B cell (primary cell): ENCODE results near the gene RIMS3. TPM values are rescaled to one million over a fixed set of nuclear protein-coding genes. Genes with fewer than 3 reads are reported as not detected.

ENCODE experiments used
- ATAC-seq: fragments of 200-7000 bp; cut with Tn5 transposase; one replicate; pipeline ENCODE4 v1.10.0; 2021; ENCODE audit warnings: low read depth, mild to moderate bottlenecking, moderate number of reproducible peaks, moderate library complexity
- CTCF ChIA-PET: fragments of 350-600 bp; sonication (Branson Sonifier 250); formaldehyde crosslinking; loops from one replicate; lab custom pipeline; 2021; ENCODE audit warnings: antibody characterized with exemption, inconsistent platforms; lab: Charles Lee
- POLR2A ChIA-PET: fragments of 350-600 bp; sonication (Branson Sonifier 250); formaldehyde crosslinking; loops from one replicate; lab custom pipeline; 2021; ENCODE audit warnings: antibody characterized with exemption; lab: Charles Lee
- DNase-seq: peaks from one replicate; pipeline ENCODE4 v3.0.0; 2013
- H2AFZ ChIP-seq: 2 replicates; pipeline ENCODE4 v1.6.1; 2012; ENCODE audit warnings: mild to moderate bottlenecking, low read depth, low read length; ENCODE audit not compliant: insufficient read depth, poor library complexity, severe bottlenecking
- H3K27ac ChIP-seq, 2 donors: 1 replicate in 1 of 2; 2 replicates in 1 of 2; pipeline ENCODE4 v1.5.1; 2012 to 2013; ENCODE audit warnings: low read length in 2 of 2, mild to moderate bottlenecking in 2 of 2, moderate library complexity in 1 of 2
- H3K27me3 ChIP-seq, 4 experiments: fragments of 200-600 bp in 1 of 4; sonication (generic) in 1 of 4; replicated peaks in 1 of 4; 1 replicate in 2 of 4; 2 replicates in 2 of 4; pipeline versions ENCODE4 v1.6.1 to v1.7.0; 2013 to 2016; ENCODE audit warnings: low read length in 3 of 4, mild to moderate bottlenecking in 2 of 4, mixed read lengths in 1 of 4, moderate library complexity in 1 of 4; ENCODE audit not compliant: insufficient read depth in 4 of 4, control insufficient read depth in 3 of 4; ENCODE audit errors: control extremely low read depth in 1 of 4
- H3K36me3 ChIP-seq, 2 experiments: replicated peaks in 1 of 2; 1 replicate in 1 of 2; 2 replicates in 1 of 2; pipeline versions ENCODE4 v1.6.1 to v1.7.1; 2013; ENCODE audit warnings: low read length in 1 of 2; ENCODE audit not compliant: insufficient read depth in 2 of 2, control insufficient read depth in 1 of 2; ENCODE audit errors: control extremely low read depth in 1 of 2, extremely low read depth in 1 of 2
- H3K4me1 ChIP-seq, 2 donors: fragments of 200-600 bp in 1 of 2; sonication (generic) in 1 of 2; 1 replicate in 1 of 2; 2 replicates in 1 of 2; pipeline versions ENCODE4 v1.5.1 to v1.6.1; 2013 to 2017; ENCODE audit warnings: low read length in 2 of 2; ENCODE audit not compliant: control insufficient read depth in 2 of 2, insufficient read depth in 2 of 2
- H3K4me2 ChIP-seq: replicated peaks from 2 replicates; pipeline ENCODE3; 2012; ENCODE audit warnings: mild to moderate bottlenecking, low read depth, low read length; ENCODE audit not compliant: poor library complexity, severe bottlenecking
- H3K4me3 ChIP-seq, 5 experiments: fragments of 200-600 bp in 1 of 5; sonication (generic) in 1 of 5; 1 replicate in 3 of 5; 2 replicates in 2 of 5; pipeline versions ENCODE4 v1.5.1 to v1.7.0; 2011 to 2016; ENCODE audit warnings: low read length in 4 of 5, mild to moderate bottlenecking in 4 of 5, low read depth in 2 of 5, control low read depth in 1 of 5, moderate library complexity in 1 of 5; ENCODE audit not compliant: insufficient read depth in 1 of 5; ENCODE audit errors: control extremely low read depth in 1 of 5, extremely low read depth in 1 of 5
- H3K79me2 ChIP-seq: fragments of 200-600 bp; sonication (generic); one replicate; pipeline ENCODE4 v1.6.0; 2016; ENCODE audit warnings: low read length; ENCODE audit not compliant: control insufficient read depth, insufficient read depth
- H3K9ac ChIP-seq: fragments of 200-600 bp; sonication (generic); 2 replicates; pipeline ENCODE4 v1.6.1; 2017; ENCODE audit warnings: mild to moderate bottlenecking, low read length, moderate library complexity
- H3K9me3 ChIP-seq, 3 donors: one replicate each; pipeline versions ENCODE4 v1.6.1 to v1.7.1; 2013; ENCODE audit warnings: low read length in 2 of 3; ENCODE audit not compliant: control insufficient read depth in 2 of 3, insufficient read depth in 1 of 3; ENCODE audit errors: control extremely low read depth in 1 of 3
- H4K20me1 ChIP-seq: 2 replicates; pipeline ENCODE4 v1.6.0; 2012; ENCODE audit warnings: mild to moderate bottlenecking, low read length; ENCODE audit not compliant: insufficient read depth, control insufficient read depth, poor library complexity, severe bottlenecking
- H3K27ac Mint-ChIP-seq: one replicate; pipeline ENCODE4 v1.8.0; 2021; ENCODE audit warnings: mixed read lengths
- H3K27me3 Mint-ChIP-seq: one replicate; pipeline ENCODE4 v1.8.0; 2021; ENCODE audit warnings: mixed read lengths
- H3K4me1 Mint-ChIP-seq: one replicate; pipeline ENCODE4 v1.8.0; 2021; ENCODE audit warnings: mixed read lengths
- H3K4me3 Mint-ChIP-seq: one replicate; pipeline ENCODE4 v1.8.0; 2021; ENCODE audit warnings: mixed read lengths
- H3K9me3 Mint-ChIP-seq: one replicate; pipeline ENCODE4 v1.8.0; 2022; ENCODE audit warnings: mixed read lengths; ENCODE audit not compliant: insufficient read depth
- CTCF ChIP-seq: fragments of 200-600 bp; IDR thresholded peaks from one replicate; pipeline ENCODE4 v1.8.0; 2022; ENCODE audit warnings: antibody characterized with exemption, mild to moderate bottlenecking
- EZH2 ChIP-seq: IDR thresholded peaks from 2 replicates; pipeline ENCODE4 v1.6.1; 2012; ENCODE audit warnings: borderline replicate concordance, low read depth, mild to moderate bottlenecking, moderate library complexity, low read length; ENCODE audit not compliant: insufficient read depth, poor library complexity, severe bottlenecking
- WGBS: methylation state at CpG from one replicate; pipeline ENCODE4 v1.1.5; 2013; ENCODE audit warnings: missing lambda C conversion rate; ENCODE audit not compliant: insufficient coverage; 5-methylcytosine and 5-hydroxymethylcytosine counted together
- intact Hi-C: fragments of 100-400 bp; cut with micrococcal nuclease; formaldehyde crosslinking; loops from one replicate; pipeline ENCODE4 v1.10.0; 2022
- polyA plus RNA-seq: library from polyadenylated mRNA; depleted of rRNA; stranded (reverse); fragments of >200 nt; gene quantifications from 2 replicates; pipeline ENCODE4 v1.2.3, GENCODE V29; 2012
- total RNA-seq, 2 donors: library from RNA; stranded (reverse); fragments of 120-200 nt in 1 of 2; gene quantifications; 1 replicate in 1 of 2; 2 replicates in 1 of 2; pipeline versions ENCODE4 v1.2.3 to v1.2.4, GENCODE V29; 2013 to 2022

The RIMS3 gene
- total and polyA plus RNA-seq, 2 donors (not counting 1 experiment from before 2014, with no cell fraction given), result 1.1 to 5.4 TPM

GRCh38 chr1:40712997-40713396, 47.5 kb upstream of the RIMS3 start:
- Histone ChIP-seq H3K9ac (peak overlapping the region; percentile 38), H3K4me1 (peaks cover 47 to 60% of the 10 kb centered on the region in 2 donors), H3K36me3 (peaks cover 0 to 8% of the 10 kb centered on the region in 2 experiments), H2AFZ (peak overlapping the region; percentile 25), H3K79me2 (peaks cover 95% of the 10 kb centered on the region), H3K4me3 (peak overlapping the region in 3 of 5 experiments; percentile 21 to 87 (median 30)), H3K27me3 (no peaks in the 10 kb centered on the region), H3K27ac (peak overlapping the region; percentile 85 to 94), H3K4me2 (peak overlapping the region; percentile 79), H3K9me3 (no peaks in the 10 kb centered on the region), H4K20me1 (no peaks in the 10 kb centered on the region)
- ChIA-PET CTCF (interaction anchor here (1.2 to 1.3 kb wide), 2 partner anchors 21 to 61 kb away, joined by 3 read pairs; no protein-coding TSS in a partner anchor), POLR2A (no interaction called here)
- intact Hi-C loops, result loop anchor here (1.0 to 5.0 kb wide), 4 partner anchors 21 to 181 kb away; partner anchors contain the start of gene ZNF684
- ATAC-seq (peak; percentile 46), DNase-seq (peak; percentile 86)
- H3K27me3 Mint-ChIP-seq, result no peaks in the 10 kb centered on the region
- H3K9me3 Mint-ChIP-seq, result no peaks in the 10 kb centered on the region
- H3K4me3 Mint-ChIP-seq, result peak overlapping the region; percentile 76
- H3K4me1 Mint-ChIP-seq, result peaks cover 80% of the 10 kb centered on the region
- no peak for TF ChIP-seq CTCF
- peak overlapping the region; percentile 89 for H3K27ac Mint-ChIP-seq

GRCh38 chr1:40712405-40712944, 47.0 kb upstream of the RIMS3 start:
- H3K4me2 ChIP-seq, result peak overlapping the region; percentile 79
- ATAC-seq (no peak), DNase-seq (no peak)
- no CpG with 5 or more reads among the region's 5 CpGs for WGBS
- intact Hi-C loops, result loop anchor here (5.0 kb wide), 2 partner anchors 90 to 180 kb away; partner anchors contain the start of gene ZNF684
- peaks cover 79% of the 10 kb centered on the region for H3K4me1 Mint-ChIP-seq
- ChIA-PET CTCF (interaction anchor here (1.0 to 1.1 kb wide), 2 partner anchors 11 to 24 kb away, joined by 3 read pairs; no protein-coding TSS in a partner anchor), POLR2A (interaction anchor here (1.3 to 1.7 kb wide), 2 partner anchors 19 to 21 kb away, joined by 5 to 16 read pairs; partner anchors contain the start of gene NFYC)
- no peaks in the 10 kb centered on the region for H3K9me3 Mint-ChIP-seq
- H3K79me2 ChIP-seq, result peaks cover 95% of the 10 kb centered on the region
- no peak overlapping the region for H2AFZ ChIP-seq
- H3K4me3 Mint-ChIP-seq, result peak overlapping the region; percentile 79
- H3K4me1 ChIP-seq, result peaks cover 48 to 60% of the 10 kb centered on the region in 2 donors
- no peaks in the 10 kb centered on the region for H3K27me3 Mint-ChIP-seq
- H3K27me3 ChIP-seq, result no peaks in the 10 kb centered on the region
- peak overlapping the region; percentile 85 to 94 for H3K27ac ChIP-seq
- peak overlapping the region; percentile 75 for H3K9ac ChIP-seq
- peak overlapping the region; percentile 92 for H3K27ac Mint-ChIP-seq
- H3K4me3 ChIP-seq, result peak overlapping the region in 2 of 5 experiments; percentile 36 to 87
- no peak for TF ChIP-seq CTCF
- no peak for TF ChIP-seq EZH2
- H3K36me3 ChIP-seq, result peaks cover 0 to 8% of the 10 kb centered on the region in 2 experiments
- H4K20me1 ChIP-seq, result no peaks in the 10 kb centered on the region
- no peaks in the 10 kb centered on the region for H3K9me3 ChIP-seq
